HepG2 (cell line): Measurements from ENCODE around the gene SETD3. TPM values are rescaled to one million over a fixed set of nuclear protein-coding genes. Genes with fewer than 3 reads are reported as not detected.

Experiments
- ATAC-seq: fragments of 200-7000 bp; cut with Tn5 transposase; 3 replicates; pipeline ENCODE4 v1.9.1; 2020; ENCODE audit warnings: mild to moderate bottlenecking, moderate library complexity
- BruUV-seq: library from RNA; stranded (reverse); fragments of 400-500 nt; replicated peaks from 2 replicates; lab custom pipeline; 2021; lab: Mats Ljungman, UMichigan
- CTCF ChIA-PET: fragments of 300-600 bp; formaldehyde crosslinking; extraction: SDS; loops from one replicate; lab custom pipeline; 2021; ENCODE audit warnings: low total read pairs, inconsistent platforms, low intra/inter-chr PET ratio; lab: Yijun Ruan, JAX
- POLR2A ChIA-PET: fragments of 350-600 bp; sonication (Branson Sonifier 250); formaldehyde crosslinking; loops from one replicate; lab custom pipeline; 2020; ENCODE audit warnings: antibody characterized with exemption, inconsistent platforms; lab: Yijun Ruan, JAX
- DNase-seq: peaks from one replicate; pipeline ENCODE4 v3.0.0-alpha.2; 2015; ENCODE audit warnings: low spot score
- FAIRE-seq: peaks from 3 replicates; lab custom pipeline; 2011; peaks lifted over from hg19 to GRCh38; lab: Jason Lieb, UNC
- H2AFZ ChIP-seq: one replicate; pipeline ENCODE4 v1.6.1; 2011; ENCODE audit warnings: low read length, inconsistent platforms
- H3K27ac ChIP-seq: fragments of 300-600 bp; 3 replicates; pipeline ENCODE4 v1.8.0; 2011; ENCODE audit warnings: mixed run types, mild to moderate bottlenecking, mixed read lengths, low read length, inconsistent platforms; ENCODE audit not compliant: insufficient read depth; ENCODE audit errors: extremely low read length
- H3K27me3 ChIP-seq, 2 experiments: fragments of 200-600 bp in 1 of 2; 2 replicates in 1 of 2; 3 replicates in 1 of 2; pipeline versions ENCODE4 v1.6.0 to v1.8.0; 2011; ENCODE audit warnings: low read length in 2 of 2, mild to moderate bottlenecking in 2 of 2, moderate library complexity in 2 of 2, inconsistent platforms in 1 of 2; ENCODE audit not compliant: insufficient read depth in 2 of 2, control insufficient read depth in 1 of 2
- H3K36me3 ChIP-seq, 2 experiments: fragments of 200-600 bp in 1 of 2; replicated peaks in 1 of 2; 2 replicates in 1 of 2; 3 replicates in 1 of 2; pipeline versions ENCODE4 v1.5.1 to v1.8.0; 2011; ENCODE audit warnings: low read length in 2 of 2, inconsistent platforms in 1 of 2; ENCODE audit not compliant: insufficient read depth in 2 of 2, control insufficient read depth in 1 of 2
- H3K4me1 ChIP-seq: 2 replicates; pipeline ENCODE4 v1.5.1; 2012; ENCODE audit warnings: low read length, inconsistent platforms; ENCODE audit not compliant: insufficient read depth
- H3K4me2 ChIP-seq: 2 replicates; pipeline ENCODE4 v1.6.0; 2011; ENCODE audit warnings: low read depth, low read length, inconsistent platforms
- H3K4me3 ChIP-seq, 3 experiments: fragments of 200-600 bp in 1 of 3; sonication (generic), shearing (Covaris generic) in 1 of 3; replicated peaks in 1 of 3; 2 replicates each; pipeline ENCODE4 v1.5.1; 2011 to 2016; ENCODE audit warnings: low read length in 3 of 3, inconsistent platforms in 2 of 3, low read depth in 2 of 3, mild to moderate bottlenecking in 2 of 3, control low read depth in 1 of 3, mixed read lengths in 1 of 3; ENCODE audit not compliant: insufficient read depth in 1 of 3
- H3K79me2 ChIP-seq: one replicate; pipeline ENCODE4 v1.6.1; 2011; ENCODE audit warnings: low read length, inconsistent platforms; ENCODE audit not compliant: insufficient read depth
- H3K9ac ChIP-seq: 2 replicates; pipeline ENCODE4 v1.6.0; 2011; ENCODE audit warnings: mild to moderate bottlenecking, low read depth, low read length, inconsistent platforms; ENCODE audit not compliant: insufficient read depth
- H3K9me3 ChIP-seq: 2 replicates; pipeline ENCODE4 v1.5.1; 2012; ENCODE audit warnings: mild to moderate bottlenecking, low read length
- H4K20me1 ChIP-seq: 2 replicates; pipeline ENCODE4 v1.6.0; 2011; ENCODE audit warnings: inconsistent platforms, mild to moderate bottlenecking, low read length, moderate library complexity; ENCODE audit not compliant: insufficient read depth
- AKNA ChIP-seq: sonication (generic); formaldehyde crosslinking; IDR thresholded peaks from 2 replicates; pipeline ENCODE4 v1.4.0; 2020; ENCODE audit warnings: missing genetic modification reagents, borderline replicate concordance
- ELK4 ChIP-seq: sonication (generic); formaldehyde crosslinking; IDR thresholded peaks from 2 replicates; pipeline ENCODE4 v1.9.0; 2021; ENCODE audit warnings: missing genetic modification reagents, borderline replicate concordance
- GATA4 ChIP-seq: sonication (generic); IDR thresholded peaks from 2 replicates; pipeline ENCODE4 v1.6.1; 2016; ENCODE audit warnings: antibody characterized with exemption, low read depth, borderline replicate concordance
- SP5 ChIP-seq: IDR thresholded peaks from 2 replicates; pipeline ENCODE4 v1.6.1; 2016; ENCODE audit warnings: low read depth, borderline replicate concordance
- TFE3 ChIP-seq: IDR thresholded peaks from 2 replicates; pipeline ENCODE4 v1.6.1; 2016
- ZNF180 ChIP-seq: sonication (generic); formaldehyde crosslinking; IDR thresholded peaks from 2 replicates; pipeline ENCODE4 v1.4.0; 2020; ENCODE audit warnings: low read depth, missing genetic modification reagents, borderline replicate concordance
- ZNF589 ChIP-seq: sonication (generic); formaldehyde crosslinking; conservative IDR thresholded peaks from 2 replicates; pipeline ENCODE4 v1.8.0; 2022; ENCODE audit warnings: mild to moderate bottlenecking, moderate library complexity, missing genetic modification reagents
- ZNF770 ChIP-seq: sonication (generic); formaldehyde crosslinking; IDR thresholded peaks from 2 replicates; pipeline ENCODE4 v1.5.0; 2020; ENCODE audit warnings: mild to moderate bottlenecking, missing genetic modification reagents
- WGBS: methylation state at CpG from one replicate; pipeline ENCODE4 v1.1.6; 2017; ENCODE audit warnings: low lambda C conversion rate; 5-methylcytosine and 5-hydroxymethylcytosine counted together
- in situ Hi-C: cut with HindIII; loops from 2 replicates; pipeline ENCODE4 v1.10.0; 2017; ENCODE audit warnings: low pct_unique_long_range_greater_than_20kb; ENCODE audit not compliant: extremely low pct_ligation_motif_present
- intact Hi-C: fragments of 100-400 bp; cut with micrococcal nuclease; formaldehyde crosslinking; loops from one replicate; pipeline ENCODE4 v1.10.0; 2022; ENCODE audit not compliant: unreplicated experiment
- polyA plus RNA-seq, 8 experiments: library from polyadenylated mRNA; depleted of rRNA in 3 of 8; stranded (reverse) in 7 of 8; unstranded in 1 of 8; fragments of >200 nt; fragmentation: Illumina TruSeq in 4 of 8; extraction: Trizol in 4 of 8; gene quantifications; 2 replicates each; pipeline versions ENCODE4 v1.2.1 to v1.2.3, GENCODE V29; 2011 to 2016; ENCODE audit warnings: low read depth in 4 of 8, missing spikeins in 1 of 8, mixed read lengths in 1 of 8; ENCODE audit not compliant: insufficient read depth in 1 of 8
- total RNA-seq, 5 experiments: library from RNA; depleted of rRNA; stranded (reverse); fragments of >200 nt; fragmentation: Illumina TruSeq; extraction: Trizol; gene quantifications; 2 replicates each; pipeline ENCODE4 v1.2.3, GENCODE V29; 2016; ENCODE audit warnings: low read depth in 1 of 5

SETD3 gene
- total and polyA plus RNA-seq, 2 of the 13 experiments (the other 11 are each of a cell fraction or from before 2014, with no cell fraction given): 30.3 to 67.1 TPM

- CTCF ChIA-PET: no interaction called here
- Histone ChIP-seq H3K9me3 (no peaks in the 10 kb centered on the region), H3K4me3 (no peak overlapping the region), H3K27me3 (no peaks in the 10 kb centered on the region), H2AFZ (no peak overlapping the region), H3K9ac (no peak overlapping the region)
- in situ Hi-C loops (no loop called here), intact Hi-C loops (no loop called here)
- ATAC-seq: no peak
- WGBS: 100% methylated on average over 2 of the region's 3 CpGs
- FAIRE-seq: no peak
- TF ChIP-seq ZNF770 (CRISPR knock-in tag) (no peak), GATA4 (no peak), ZNF589 (CRISPR knock-in tag) (no peak)
- TF ChIP-seq, all 625 proteins: peak for 0
- H3K4me1 ChIP-seq: peaks cover 7% of the 10 kb centered on the region; the same call in 1 of the 2 replicates
- POLR2A ChIA-PET: no interaction called here
- no peak for DNase-seq
- no TSS peak for BruUV-seq
- H3K27ac ChIP-seq: no peak overlapping the region
- H3K4me2 ChIP-seq: no peak overlapping the region
- peaks cover 13 to 43% of the 10 kb centered on the region in 2 experiments for H3K36me3 ChIP-seq
- H3K79me2 ChIP-seq: no peaks in the 10 kb centered on the region
- H4K20me1 ChIP-seq: no peaks in the 10 kb centered on the region
These were observed 30.4 kb downstream of the SETD3 start for GRCh38 chr14:99450266-99450665.

- Histone ChIP-seq H3K4me3 (no peak overlapping the region), H3K36me3 (peaks cover 12 to 33% of the 10 kb centered on the region in 2 experiments), H2AFZ (no peak overlapping the region), H3K27me3 (no peaks in the 10 kb centered on the region), H4K20me1 (no peaks in the 10 kb centered on the region), H3K4me1 (peaks cover 7% of the 10 kb centered on the region; the same call in 1 of the 2 replicates), H3K27ac (no peak overlapping the region), H3K79me2 (no peaks in the 10 kb centered on the region), H3K4me2 (no peak overlapping the region), H3K9me3 (no peaks in the 10 kb centered on the region), H3K9ac (no peak overlapping the region)
- in situ Hi-C loops (no loop called here), intact Hi-C loops (no loop called here)
- BruUV-seq: no TSS peak
- POLR2A ChIA-PET: no interaction called here
- whole genome bisulfite sequencing: 94% methylated on average over 4 of the region's 4 CpGs
- CTCF ChIA-PET: no interaction called here
- FAIRE-seq (no peak), ATAC-seq (no peak), DNase-seq (no peak)
- TF ChIP-seq ELK4 (no peak), ZNF180 (CRISPR knock-in tag) (no peak), SP5 (CRISPR knock-in tag) (no peak), TFE3 (CRISPR knock-in tag) (no peak), AKNA (CRISPR knock-in tag) (no peak)
These were observed 32.9 kb downstream of the SETD3 start for GRCh38 chr14:99447739-99448138.
